ENCODE measurements around the gene HMCN1. TPM values are rescaled to one million over a fixed set of nuclear protein-coding genes. Genes with fewer than 3 reads are reported as not detected.

HMCN1 gene
- total RNA-seq, 5 donors from 2014 or later (not counting 1 experiment from before 2014, with no cell fraction given) = 0.05 to 0.23 (median 0.16) TPM

- Histone ChIP-seq H3K36me3 (ENCODE audit: control insufficient read depth in 2 of 2, extremely low read depth in 1 of 2, insufficient read depth in 1 of 2, low read length in 1 of 2) (no peaks in the 10 kb centered on the region), H3K4me1 (ENCODE audit: control insufficient read depth in 1 of 2, extremely low read depth in 1 of 2, insufficient read depth in 2 of 2, low read length in 2 of 2) (no peaks in the 10 kb centered on the region), H3K27me3 (replicated peaks in 1 of 2; ENCODE audit: control insufficient read depth in 2 of 2, extremely low read depth in 1 of 2, insufficient read depth in 2 of 2, low read length in 1 of 2) (no peaks in the 10 kb centered on the region), H3K4me3 (ENCODE audit: control insufficient read depth in 1 of 2, extremely low read depth in 1 of 2, low read length in 1 of 2) (no peak overlapping the region), H3K9me3 (no peaks in the 10 kb centered on the region), H3K27ac (ENCODE audit: low read length) (no peak overlapping the region)
- peaks cover 4 to 7% of the 10 kb centered on the region in 2 donors for H3K27me3 Mint-ChIP-seq
- no peak overlapping the region for H3K4me3 Mint-ChIP-seq
- no CpG with 5 or more reads among the region's 1 CpG for WGBS (ENCODE audit: insufficient coverage)
- no peaks in the 10 kb centered on the region for H3K4me1 Mint-ChIP-seq
- no peaks in the 10 kb centered on the region for H3K36me3 Mint-ChIP-seq
- ChIA-PET POLR2A (no interaction called here), CTCF (no interaction called here)
- ATAC-seq (replicated peaks in 1 of 4) (no peak), DNase-seq (no peak)
- H3K9me3 Mint-ChIP-seq = no peaks in the 10 kb centered on the region
- no peak overlapping the region for H3K27ac Mint-ChIP-seq
These were observed 309.1 kb downstream of the HMCN1 start for GRCh38 chr1:186043296-186043695.

- no peak overlapping the region for H3K4me3 Mint-ChIP-seq
- DNase-seq (no peak), ATAC-seq (replicated peaks in 1 of 4) (no peak)
- peaks cover 4 to 7% of the 10 kb centered on the region in 2 donors for H3K27me3 Mint-ChIP-seq
- no peaks in the 10 kb centered on the region for H3K36me3 Mint-ChIP-seq
- no peak overlapping the region for H3K27ac Mint-ChIP-seq
- no peaks in the 10 kb centered on the region for H3K9me3 ChIP-seq
- ChIA-PET CTCF (no interaction called here), POLR2A (no interaction called here)
- no peaks in the 10 kb centered on the region for H3K36me3 ChIP-seq (ENCODE audit: control insufficient read depth in 2 of 2, extremely low read depth in 1 of 2, insufficient read depth in 1 of 2, low read length in 1 of 2)
- H3K27me3 ChIP-seq (replicated peaks in 1 of 2; ENCODE audit: control insufficient read depth in 2 of 2, extremely low read depth in 1 of 2, insufficient read depth in 2 of 2, low read length in 1 of 2) = no peaks in the 10 kb centered on the region
- 36% methylated on average over 3 of the region's 3 CpGs for WGBS (ENCODE audit: insufficient coverage)
- no peak overlapping the region for H3K4me3 ChIP-seq (ENCODE audit: control insufficient read depth in 1 of 2, extremely low read depth in 1 of 2, low read length in 1 of 2)
- no peaks in the 10 kb centered on the region for H3K4me1 ChIP-seq (ENCODE audit: control insufficient read depth in 1 of 2, extremely low read depth in 1 of 2, insufficient read depth in 2 of 2, low read length in 2 of 2)
- no peak overlapping the region for H3K27ac ChIP-seq (ENCODE audit: low read length)
- no peaks in the 10 kb centered on the region for H3K4me1 Mint-ChIP-seq
- H3K9me3 Mint-ChIP-seq = no peaks in the 10 kb centered on the region
These were observed 310.0 kb downstream of the HMCN1 start for GRCh38 chr1:186044079-186044685.

- WGBS (ENCODE audit: insufficient coverage) = 96% methylated on average over 2 of the region's 4 CpGs
- Mint-ChIP-seq H3K27ac (no peak overlapping the region), H3K27me3 (peaks cover 4 to 7% of the 10 kb centered on the region in 2 donors), H3K9me3 (no peaks in the 10 kb centered on the region), H3K36me3 (no peaks in the 10 kb centered on the region), H3K4me3 (no peak overlapping the region), H3K4me1 (no peaks in the 10 kb centered on the region)
- Histone ChIP-seq H3K4me1 (ENCODE audit: control insufficient read depth in 1 of 2, extremely low read depth in 1 of 2, insufficient read depth in 2 of 2, low read length in 2 of 2) (no peaks in the 10 kb centered on the region), H3K4me3 (ENCODE audit: control insufficient read depth in 1 of 2, extremely low read depth in 1 of 2, low read length in 1 of 2) (no peak overlapping the region), H3K27ac (ENCODE audit: low read length) (no peak overlapping the region), H3K36me3 (ENCODE audit: control insufficient read depth in 2 of 2, extremely low read depth in 1 of 2, insufficient read depth in 1 of 2, low read length in 1 of 2) (no peaks in the 10 kb centered on the region), H3K9me3 (no peaks in the 10 kb centered on the region), H3K27me3 (replicated peaks in 1 of 2; ENCODE audit: control insufficient read depth in 2 of 2, extremely low read depth in 1 of 2, insufficient read depth in 2 of 2, low read length in 1 of 2) (no peaks in the 10 kb centered on the region)
- ChIA-PET POLR2A (interaction anchor here in 1 of 2 donors (0.7 kb wide), 1 partner anchor 46 kb away, joined by 3 read pairs; no protein-coding TSS in a partner anchor), CTCF (no interaction called here)
- no peak for ATAC-seq (replicated peaks in 1 of 4)
- no peak for DNase-seq
These were observed 312.4 kb downstream of the HMCN1 start for GRCh38 chr1:186046437-186047211.

- Mint-ChIP-seq H3K4me3 (no peak overlapping the region), H3K9me3 (no peaks in the 10 kb centered on the region), H3K27ac (no peak overlapping the region), H3K4me1 (no peaks in the 10 kb centered on the region), H3K36me3 (no peaks in the 10 kb centered on the region), H3K27me3 (peaks cover 4 to 6% of the 10 kb centered on the region in 2 donors)
- Histone ChIP-seq H3K4me3 (ENCODE audit: control insufficient read depth in 1 of 2, extremely low read depth in 1 of 2, low read length in 1 of 2) (no peak overlapping the region), H3K4me1 (ENCODE audit: control insufficient read depth in 1 of 2, extremely low read depth in 1 of 2, insufficient read depth in 2 of 2, low read length in 2 of 2) (no peaks in the 10 kb centered on the region), H3K27ac (ENCODE audit: low read length) (no peak overlapping the region), H3K36me3 (ENCODE audit: control insufficient read depth in 2 of 2, extremely low read depth in 1 of 2, insufficient read depth in 1 of 2, low read length in 1 of 2) (no peaks in the 10 kb centered on the region), H3K27me3 (replicated peaks in 1 of 2; ENCODE audit: control insufficient read depth in 2 of 2, extremely low read depth in 1 of 2, insufficient read depth in 2 of 2, low read length in 1 of 2) (no peaks in the 10 kb centered on the region), H3K9me3 (no peaks in the 10 kb centered on the region)
- ChIA-PET POLR2A (no interaction called here), CTCF (no interaction called here)
- ATAC-seq (replicated peaks in 1 of 4) (no peak), DNase-seq (no peak)
- 92% methylated on average over 2 of the region's 3 CpGs for WGBS (ENCODE audit: insufficient coverage)
These were observed 316.2 kb downstream of the HMCN1 start for GRCh38 chr1:186050360-186050759.

GRCh38 chr1:186054003-186054402, 319.8 kb downstream of the HMCN1 start:
- Mint-ChIP-seq H3K4me1 (no peaks in the 10 kb centered on the region), H3K27me3 (peaks cover 0 to 3% of the 10 kb centered on the region in 2 donors), H3K36me3 (no peaks in the 10 kb centered on the region), H3K9me3 (no peaks in the 10 kb centered on the region), H3K4me3 (no peak overlapping the region), H3K27ac (no peak overlapping the region)
- POLR2A ChIA-PET = no interaction called here
- ATAC-seq (replicated peaks in 1 of 4) (no peak), DNase-seq (no peak)
- CTCF ChIA-PET = no interaction called here
- no CpG with 5 or more reads among the region's 2 CpGs for WGBS (ENCODE audit: insufficient coverage)
- no peaks in the 10 kb centered on the region for H3K27me3 ChIP-seq (replicated peaks in 1 of 2; ENCODE audit: control insufficient read depth in 2 of 2, extremely low read depth in 1 of 2, insufficient read depth in 2 of 2, low read length in 1 of 2)
- H3K27ac ChIP-seq (ENCODE audit: low read length) = no peak overlapping the region
- H3K4me3 ChIP-seq (ENCODE audit: control insufficient read depth in 1 of 2, extremely low read depth in 1 of 2, low read length in 1 of 2) = no peak overlapping the region
- H3K36me3 ChIP-seq (ENCODE audit: control insufficient read depth in 2 of 2, extremely low read depth in 1 of 2, insufficient read depth in 1 of 2, low read length in 1 of 2) = no peaks in the 10 kb centered on the region
- no peaks in the 10 kb centered on the region for H3K4me1 ChIP-seq (ENCODE audit: control insufficient read depth in 1 of 2, extremely low read depth in 1 of 2, insufficient read depth in 2 of 2, low read length in 2 of 2)
- H3K9me3 ChIP-seq = no peaks in the 10 kb centered on the region

GRCh38 chr1:186054932-186055331, 320.7 kb downstream of the HMCN1 start:
- CTCF ChIA-PET = interaction anchor here in 1 of 2 donors (0.8 kb wide), 1 partner anchor 13 kb away, joined by 3 read pairs; no protein-coding TSS in a partner anchor

More at GRCh38 chr1:186054932-186055331, 320.7 kb downstream of the HMCN1 start:
- ATAC-seq (replicated peaks in 1 of 4) (no peak), DNase-seq (no peak)
- no CpG with 5 or more reads among the region's 2 CpGs for WGBS (ENCODE audit: insufficient coverage)
- POLR2A ChIA-PET = no interaction called here
- Mint-ChIP-seq H3K4me3 (no peak overlapping the region), H3K36me3 (no peaks in the 10 kb centered on the region), H3K27me3 (peaks cover 0 to 3% of the 10 kb centered on the region in 2 donors), H3K4me1 (no peaks in the 10 kb centered on the region), H3K9me3 (no peaks in the 10 kb centered on the region), H3K27ac (no peak overlapping the region)
- Histone ChIP-seq H3K4me1 (ENCODE audit: control insufficient read depth in 1 of 2, extremely low read depth in 1 of 2, insufficient read depth in 2 of 2, low read length in 2 of 2) (no peaks in the 10 kb centered on the region), H3K27ac (ENCODE audit: low read length) (no peak overlapping the region), H3K9me3 (no peaks in the 10 kb centered on the region), H3K36me3 (ENCODE audit: control insufficient read depth in 2 of 2, extremely low read depth in 1 of 2, insufficient read depth in 1 of 2, low read length in 1 of 2) (no peaks in the 10 kb centered on the region), H3K27me3 (replicated peaks in 1 of 2; ENCODE audit: control insufficient read depth in 2 of 2, extremely low read depth in 1 of 2, insufficient read depth in 2 of 2, low read length in 1 of 2) (no peaks in the 10 kb centered on the region), H3K4me3 (ENCODE audit: control insufficient read depth in 1 of 2, extremely low read depth in 1 of 2, low read length in 1 of 2) (no peak overlapping the region)

Data from T-cell (primary cell).